OCI-LY7 (cell line): ENCODE measurements around the gene TGFBI. TPM values are rescaled to one million over a fixed set of nuclear protein-coding genes. Genes with fewer than 3 reads are reported as not detected.

Experiments used
- BruUV-seq: library from RNA; stranded (reverse); fragments of 400-500 nt; replicated peaks from 2 replicates; lab custom pipeline; 2021; lab: Mats Ljungman, UMichigan
- CTCF ChIA-PET: fragments of 300-600 bp; sonication (Branson Sonifier 250); formaldehyde crosslinking; loops from one replicate; lab custom pipeline; 2022; ENCODE audit warnings: antibody characterized with exemption; ENCODE audit not compliant: unreplicated experiment; lab: Charles Lee
- POLR2A ChIA-PET: fragments of 300-600 bp; sonication (Branson Sonifier 250); formaldehyde crosslinking; loops from one replicate; lab custom pipeline; 2022; ENCODE audit warnings: antibody characterized with exemption; lab: Charles Lee
- DNase-seq: peaks from one replicate; pipeline ENCODE4 v3.0.0-alpha.2; 2015; ENCODE audit warnings: low spot score
- H2AFZ ChIP-seq: fragments of 200-600 bp; sonication (generic), shearing (Covaris generic); 2 replicates; pipeline ENCODE4 v1.6.1; 2014; ENCODE audit warnings: mild to moderate bottlenecking, antibody characterized with exemption, low read length, moderate library complexity
- H3K27ac ChIP-seq: fragments of 200-600 bp; sonication (generic); 2 replicates; pipeline ENCODE4 v1.5.1; 2014; ENCODE audit warnings: mixed run types, low read depth, mild to moderate bottlenecking, moderate library complexity, low read length, inconsistent platforms; ENCODE audit not compliant: poor library complexity, severe bottlenecking
- H3K36me3 ChIP-seq: fragments of 200-600 bp; sonication (generic); 2 replicates; pipeline ENCODE4 v1.6.1; 2014; ENCODE audit warnings: mild to moderate bottlenecking, antibody characterized with exemption, low read length, moderate library complexity, mixed read lengths; ENCODE audit not compliant: insufficient read depth
- H3K4me1 ChIP-seq: fragments of 200-600 bp; sonication (generic); 2 replicates; pipeline ENCODE4 v1.5.1; 2014; ENCODE audit warnings: mild to moderate bottlenecking, low read length; ENCODE audit not compliant: insufficient read depth, poor library complexity, severe bottlenecking
- H3K4me2 ChIP-seq: fragments of 200-600 bp; sonication (generic); 2 replicates; pipeline ENCODE4 v1.6.1; 2014; ENCODE audit warnings: mild to moderate bottlenecking, low read length
- H3K4me3 ChIP-seq: fragments of 200-600 bp; sonication (generic); 2 replicates; pipeline ENCODE4 v1.5.1; 2014; ENCODE audit warnings: mild to moderate bottlenecking, low read depth, low read length; ENCODE audit not compliant: poor library complexity, severe bottlenecking
- H3K79me2 ChIP-seq: fragments of 200-600 bp; sonication (generic); 2 replicates; pipeline ENCODE4 v1.6.1; 2016; ENCODE audit warnings: low read depth, mild to moderate bottlenecking, low read length, moderate library complexity, mixed read lengths; ENCODE audit not compliant: insufficient read depth
- H3K9me2 ChIP-seq: fragments of 200-600 bp; sonication (generic); 2 replicates; pipeline ENCODE4 v1.6.1; 2016; ENCODE audit warnings: mild to moderate bottlenecking, low read length, mixed read lengths; ENCODE audit not compliant: insufficient read depth
- H3K9me3 ChIP-seq: fragments of 200-600 bp; sonication (generic); 2 replicates; pipeline ENCODE4 v1.6.1; 2014; ENCODE audit warnings: mild to moderate bottlenecking, mixed run types, low read length, mixed read lengths
- H4K20me1 ChIP-seq: fragments of 200-600 bp; sonication (generic); 2 replicates; pipeline ENCODE4 v1.6.1; 2014; ENCODE audit warnings: mild to moderate bottlenecking, antibody characterized with exemption, low read length, moderate library complexity, mixed read lengths; ENCODE audit not compliant: insufficient read depth
- EZH2phosphoT487 ChIP-seq: fragments of 200-600 bp; sonication (generic); IDR thresholded peaks from 2 replicates; pipeline ENCODE4 v1.6.1; 2018; ENCODE audit warnings: low read depth, borderline replicate concordance, mild to moderate bottlenecking, mixed run types, antibody characterized with exemption, low read length, moderate library complexity, mixed read lengths
- intact Hi-C: fragments of 100-400 bp; cut with micrococcal nuclease; formaldehyde crosslinking; loops from one replicate; pipeline ENCODE4 v1.10.0; 2022; ENCODE audit not compliant: unreplicated experiment
- total RNA-seq, 2 experiments: library from RNA; depleted of rRNA in 1 of 2; stranded (reverse); fragments of >200 nt in 1 of 2; shearing (Covaris generic) in 1 of 2; gene quantifications; 2 replicates each; pipeline ENCODE4 v1.2.3, GENCODE V29; 2014 to 2022
- TF ChIP-seq, protein P1 (sequence below): fragments of 200-600 bp; sonication (generic); conservative IDR thresholded peaks from 2 replicates; pipeline ENCODE4 v1.5.1; 2014; ENCODE audit warnings: mild to moderate bottlenecking, antibody characterized with exemption, low read length, moderate library complexity, mixed read lengths

TGFBI gene
- total RNA-seq, 2 experiments from 2014 or later, result not detected

DNA sequence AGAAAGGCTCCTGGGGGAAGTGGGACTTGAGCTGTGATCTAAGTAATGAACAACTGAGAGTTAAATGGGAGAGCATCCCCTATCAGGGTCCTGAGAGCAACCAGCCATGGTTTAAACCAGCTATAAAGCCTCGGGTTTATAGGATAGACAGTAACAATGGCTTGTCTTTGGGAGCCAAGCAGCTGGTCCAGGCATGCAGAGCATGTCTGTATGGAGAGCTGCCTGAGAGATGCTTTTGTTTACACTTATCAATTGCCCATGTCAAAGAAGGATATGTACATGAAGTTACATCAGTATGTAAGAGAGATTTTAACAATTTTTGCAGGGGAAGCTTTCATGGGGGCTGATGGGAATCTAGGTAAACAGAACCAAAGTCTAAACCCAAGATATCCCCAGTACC is 4.4 kb downstream of the TGFBI start:
- Histone ChIP-seq H3K27ac (no peak overlapping the region), H3K36me3 (no peaks in the 10 kb centered on the region), H3K4me2 (peak overlapping the region; percentile 56; the same call in 1 of the 2 replicates), H3K9me3 (no peaks in the 10 kb centered on the region), H3K4me1 (peaks cover 81% of the 10 kb centered on the region), H3K79me2 (no peaks in the 10 kb centered on the region), H2AFZ (peak overlapping the region; percentile 83), H4K20me1 (no peaks in the 10 kb centered on the region), H3K4me3 (no peak overlapping the region), H3K9me2 (no peaks in the 10 kb centered on the region)
- ChIA-PET CTCF (no interaction called here), POLR2A (interaction anchor here (0.6 to 2.1 kb wide), 6 partner anchors 10 to 77 kb away, joined by 3 to 6 read pairs (median 3); no protein-coding TSS in a partner anchor)
- no TSS peak for BruUV-seq
- intact Hi-C loops, result no loop called here
- DNase-seq, result no peak
- no peak for TF ChIP-seq EZH2phosphoT487
- TF ChIP-seq, protein P1, sequence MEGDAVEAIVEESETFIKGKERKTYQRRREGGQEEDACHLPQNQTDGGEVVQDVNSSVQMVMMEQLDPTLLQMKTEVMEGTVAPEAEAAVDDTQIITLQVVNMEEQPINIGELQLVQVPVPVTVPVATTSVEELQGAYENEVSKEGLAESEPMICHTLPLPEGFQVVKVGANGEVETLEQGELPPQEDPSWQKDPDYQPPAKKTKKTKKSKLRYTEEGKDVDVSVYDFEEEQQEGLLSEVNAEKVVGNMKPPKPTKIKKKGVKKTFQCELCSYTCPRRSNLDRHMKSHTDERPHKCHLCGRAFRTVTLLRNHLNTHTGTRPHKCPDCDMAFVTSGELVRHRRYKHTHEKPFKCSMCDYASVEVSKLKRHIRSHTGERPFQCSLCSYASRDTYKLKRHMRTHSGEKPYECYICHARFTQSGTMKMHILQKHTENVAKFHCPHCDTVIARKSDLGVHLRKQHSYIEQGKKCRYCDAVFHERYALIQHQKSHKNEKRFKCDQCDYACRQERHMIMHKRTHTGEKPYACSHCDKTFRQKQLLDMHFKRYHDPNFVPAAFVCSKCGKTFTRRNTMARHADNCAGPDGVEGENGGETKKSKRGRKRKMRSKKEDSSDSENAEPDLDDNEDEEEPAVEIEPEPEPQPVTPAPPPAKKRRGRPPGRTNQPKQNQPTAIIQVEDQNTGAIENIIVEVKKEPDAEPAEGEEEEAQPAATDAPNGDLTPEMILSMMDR, result no peak

DNA sequence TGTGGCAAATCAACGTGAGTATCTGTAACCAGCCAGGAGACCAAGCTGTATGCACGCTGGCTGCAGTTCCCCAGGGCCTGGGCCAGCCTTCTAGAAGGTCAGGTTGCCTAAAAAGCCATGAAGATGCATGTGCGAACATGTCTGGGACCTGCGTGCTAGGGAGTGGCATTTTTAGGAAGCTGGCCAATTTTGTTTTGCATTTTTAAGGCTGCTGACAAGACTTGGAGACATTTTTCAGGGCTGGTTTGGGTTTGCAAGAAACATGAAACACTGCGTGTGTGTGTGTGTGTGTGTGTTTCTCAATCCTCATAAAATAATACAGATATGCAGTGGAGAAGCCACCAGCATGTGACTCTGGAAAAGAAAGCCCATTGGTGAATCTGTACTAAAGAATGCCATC is 5.1 kb downstream of the TGFBI start:
- ChIA-PET CTCF (interaction anchor here (1.2 kb wide), 1 partner anchor 9 kb away, joined by 3 read pairs; no protein-coding TSS in a partner anchor), POLR2A (interaction anchor here (0.9 to 2.1 kb wide), 6 partner anchors 9 to 131 kb away, joined by 3 to 6 read pairs (median 3); no protein-coding TSS in a partner anchor)
- Histone ChIP-seq H3K4me1 (peaks cover 82% of the 10 kb centered on the region), H3K4me3 (no peak overlapping the region), H3K9me3 (0 out of 2 replicates have a peak, but pooled peaks cover 4% of the 10 kb centered on the region), H3K9me2 (no peaks in the 10 kb centered on the region), H4K20me1 (no peaks in the 10 kb centered on the region), H3K79me2 (no peaks in the 10 kb centered on the region), H2AFZ (peak overlapping the region; percentile 83), H3K4me2 (peak overlapping the region; percentile 56), H3K27ac (peak overlapping the region; percentile 34), H3K36me3 (peaks cover 3% of the 10 kb centered on the region; the same call in 1 of the 2 replicates)
- intact Hi-C loops, result no loop called here
- DNase-seq, result no peak
- BruUV-seq, result no TSS peak
- no peak for TF ChIP-seq EZH2phosphoT487
- TF ChIP-seq, protein P1, result no peak

- no peaks in the 10 kb centered on the region for H3K9me2 ChIP-seq
- peaks cover 82% of the 10 kb centered on the region for H3K4me1 ChIP-seq
- H3K4me2 ChIP-seq, result peak overlapping the region; percentile 56
- no peak for TF ChIP-seq EZH2phosphoT487
- TF ChIP-seq, protein P1, result no peak
- 0 out of 2 replicates have a peak, but pooled peaks cover 5% of the 10 kb centered on the region for H3K9me3 ChIP-seq
- peak overlapping the region; percentile 83 for H2AFZ ChIP-seq
- DNase-seq, result peak; percentile 42
- peaks cover 3% of the 10 kb centered on the region; the same call in 1 of the 2 replicates for H3K36me3 ChIP-seq
- ChIA-PET CTCF (interaction anchor here (1.2 kb wide), 1 partner anchor 9 kb away, joined by 3 read pairs; no protein-coding TSS in a partner anchor), POLR2A (interaction anchor here (0.9 to 2.1 kb wide), 8 partner anchors 8 to 130 kb away, joined by 3 to 6 read pairs (median 3); no protein-coding TSS in a partner anchor)
- BruUV-seq, result no TSS peak
- no peaks in the 10 kb centered on the region for H4K20me1 ChIP-seq
- intact Hi-C loops, result no loop called here
- H3K27ac ChIP-seq, result peak overlapping the region; percentile 34
- H3K4me3 ChIP-seq, result peak overlapping the region; percentile 12
- no peaks in the 10 kb centered on the region for H3K79me2 ChIP-seq
These were observed 5.7 kb downstream of the TGFBI start for GRCh38 chr5:136034492-136034891.
